HCT116 (cell line): ENCODE measurements around the gene VPS33A. TPM values are rescaled to one million over a fixed set of nuclear protein-coding genes. Genes with fewer than 3 reads are reported as not detected.

ENCODE experiments used
- ATAC-seq: fragments of 200-7000 bp; cut with Tn5 transposase; 2 replicates; pipeline ENCODE4 v1.9.1; 2020; ENCODE audit warnings: mild to moderate bottlenecking, moderate library complexity
- BruUV-seq: library from RNA; stranded (reverse); fragments of 400-500 nt; replicated peaks from 2 replicates; lab custom pipeline; 2021; lab: Mats Ljungman, UMichigan
- CTCF ChIA-PET: fragments of 300-600 bp; sonication (Branson Sonifier 250); formaldehyde crosslinking; loops from one replicate; lab custom pipeline; 2021; ENCODE audit warnings: antibody characterized with exemption; lab: Charles Lee
- POLR2A ChIA-PET: fragments of 300-600, 350-600 bp; sonication (Branson Sonifier 250); formaldehyde crosslinking; loops from one replicate; lab custom pipeline; 2021; ENCODE audit warnings: antibody characterized with exemption; lab: Charles Lee
- RAD21 ChIA-PET, 2 experiments: fragments of 300-600 bp; sonication (Branson Sonifier 250); formaldehyde crosslinking; loops; one replicate each; lab custom pipeline; 2023; ENCODE audit warnings: low total read pairs in 2 of 2; ENCODE audit not compliant: uncharacterized antibody in 2 of 2, unreplicated experiment in 2 of 2, low non-redundant PET in 1 of 2; lab: Charles Lee
- DNase-seq: peaks from one replicate; pipeline ENCODE4 v3.0.0-alpha.2; 2010; ENCODE audit warnings: low read depth, low spot score
- H2AFZ ChIP-seq: fragments of 200-600 bp; shearing (Covaris generic), sonication (generic); 2 replicates; pipeline ENCODE4 v1.6.1; 2017; ENCODE audit warnings: low read depth, mixed run types, mixed read lengths, antibody characterized with exemption, low read length; ENCODE audit not compliant: poor library complexity, severe bottlenecking
- H3K27ac ChIP-seq: 2 replicates; pipeline ENCODE4 v1.5.1; 2012; ENCODE audit warnings: low read depth, low read length
- H3K27me3 ChIP-seq: fragments of 200-600 bp; sonication (generic); 2 replicates; pipeline ENCODE4 v1.6.1; 2016; ENCODE audit warnings: mixed run types, low read length, mixed read lengths; ENCODE audit not compliant: insufficient read depth
- H3K36me3 ChIP-seq, 2 experiments: fragments of 200-500 bp in 1 of 2; fragments of 200-600 bp in 1 of 2; sonication (Bioruptor generic) in 1 of 2; sonication (generic) in 1 of 2; 2 replicates each; pipeline versions ENCODE4 v1.5.1 to v1.6.1; 2014 to 2016; ENCODE audit warnings: low read length in 2 of 2, inconsistent platforms in 1 of 2, mixed read lengths in 1 of 2, mixed run types in 1 of 2; ENCODE audit not compliant: insufficient read depth in 2 of 2, control insufficient read depth in 1 of 2
- H3K4me1 ChIP-seq, 2 experiments: fragments of 200-600 bp in 1 of 2; sonication (generic) in 1 of 2; 2 replicates each; pipeline versions ENCODE4 v1.5.1 to v1.6.1; 2012 to 2017; ENCODE audit warnings: low read length in 2 of 2, inconsistent platforms in 1 of 2, mild to moderate bottlenecking in 1 of 2, mixed read lengths in 1 of 2, mixed run types in 1 of 2, moderate library complexity in 1 of 2; ENCODE audit not compliant: insufficient read depth in 2 of 2, control insufficient read depth in 1 of 2
- H3K4me2 ChIP-seq: fragments of 200-600 bp; sonication (generic); 2 replicates; pipeline ENCODE4 v1.6.1; 2017; ENCODE audit warnings: mixed run types, low read length, mixed read lengths
- H3K4me3 ChIP-seq, 2 experiments: fragments of 200-600 bp in 1 of 2; sonication (generic) in 1 of 2; replicated peaks in 1 of 2; 2 replicates each; pipeline ENCODE4 v1.5.1; 2011 to 2016; ENCODE audit warnings: low read length in 2 of 2, control low read depth in 1 of 2, low read depth in 1 of 2, mild to moderate bottlenecking in 1 of 2, mixed read lengths in 1 of 2, mixed run types in 1 of 2
- H3K79me2 ChIP-seq: fragments of 200-600 bp; sonication (generic); 2 replicates; pipeline ENCODE4 v1.6.1; 2017; ENCODE audit warnings: mild to moderate bottlenecking, mixed run types, low read length, moderate library complexity, mixed read lengths; ENCODE audit not compliant: insufficient read depth
- H3K9ac ChIP-seq: fragments of 200-600 bp; sonication (generic); 2 replicates; pipeline ENCODE4 v1.6.1; 2016; ENCODE audit warnings: low read length, mixed read lengths
- H3K9me2 ChIP-seq: fragments of 200-600 bp; sonication (generic), shearing (Covaris generic); 2 replicates; pipeline ENCODE4 v1.6.1; 2017; ENCODE audit warnings: mixed run types, mild to moderate bottlenecking, moderate library complexity; ENCODE audit not compliant: insufficient read depth
- H3K9me3 ChIP-seq, 2 experiments: fragments of 200-500 bp in 1 of 2; fragments of 200-600 bp in 1 of 2; sonication (Bioruptor generic) in 1 of 2; sonication (generic) in 1 of 2; 2 replicates each; pipeline ENCODE4 v1.6.1; 2014 to 2017; ENCODE audit warnings: low read length in 2 of 2, mixed read lengths in 2 of 2, inconsistent platforms in 1 of 2, low read depth in 1 of 2, mild to moderate bottlenecking in 1 of 2, mixed run types in 1 of 2, moderate library complexity in 1 of 2; ENCODE audit not compliant: control insufficient read depth in 1 of 2, insufficient read depth in 1 of 2
- H4K20me1 ChIP-seq: fragments of 200-600 bp; sonication (generic), shearing (Covaris generic); 2 replicates; pipeline ENCODE4 v1.6.1; 2017; ENCODE audit warnings: mixed run types, mild to moderate bottlenecking, moderate library complexity; ENCODE audit not compliant: insufficient read depth
- CBX3 ChIP-seq: IDR thresholded peaks from 2 replicates; pipeline ENCODE4 v1.6.1; 2012; ENCODE audit warnings: low read depth
- EGR1 ChIP-seq: IDR thresholded peaks from 2 replicates; pipeline ENCODE4 v1.6.1; 2012; ENCODE audit warnings: low read depth
- FOSL1 ChIP-seq: IDR thresholded peaks from 2 replicates; pipeline ENCODE4 v1.6.1; 2012; ENCODE audit warnings: low read depth
- SRF ChIP-seq: IDR thresholded peaks from 2 replicates; pipeline ENCODE4 v1.6.1; 2012; ENCODE audit warnings: low read depth
- intact Hi-C: fragments of 100-400 bp; cut with micrococcal nuclease; formaldehyde crosslinking; loops from 2 replicates; pipeline ENCODE4 v1.10.0; 2022
- total RNA-seq: library from RNA; stranded (reverse); gene quantifications from one replicate; pipeline ENCODE4 v1.2.1, GENCODE V29; 2021; ENCODE audit not compliant: unreplicated experiment
- TF ChIP-seq, protein P1 (sequence below): IDR thresholded peaks from 2 replicates; pipeline ENCODE4 v1.6.1; 2012; ENCODE audit warnings: low read depth
- TF ChIP-seq, protein P2 (sequence below): IDR thresholded peaks from 2 replicates; pipeline ENCODE4 v1.6.1; 2012

The VPS33A gene
- total RNA-seq, 1 experiment from 2014 or later, result 19.4 TPM

DNA sequence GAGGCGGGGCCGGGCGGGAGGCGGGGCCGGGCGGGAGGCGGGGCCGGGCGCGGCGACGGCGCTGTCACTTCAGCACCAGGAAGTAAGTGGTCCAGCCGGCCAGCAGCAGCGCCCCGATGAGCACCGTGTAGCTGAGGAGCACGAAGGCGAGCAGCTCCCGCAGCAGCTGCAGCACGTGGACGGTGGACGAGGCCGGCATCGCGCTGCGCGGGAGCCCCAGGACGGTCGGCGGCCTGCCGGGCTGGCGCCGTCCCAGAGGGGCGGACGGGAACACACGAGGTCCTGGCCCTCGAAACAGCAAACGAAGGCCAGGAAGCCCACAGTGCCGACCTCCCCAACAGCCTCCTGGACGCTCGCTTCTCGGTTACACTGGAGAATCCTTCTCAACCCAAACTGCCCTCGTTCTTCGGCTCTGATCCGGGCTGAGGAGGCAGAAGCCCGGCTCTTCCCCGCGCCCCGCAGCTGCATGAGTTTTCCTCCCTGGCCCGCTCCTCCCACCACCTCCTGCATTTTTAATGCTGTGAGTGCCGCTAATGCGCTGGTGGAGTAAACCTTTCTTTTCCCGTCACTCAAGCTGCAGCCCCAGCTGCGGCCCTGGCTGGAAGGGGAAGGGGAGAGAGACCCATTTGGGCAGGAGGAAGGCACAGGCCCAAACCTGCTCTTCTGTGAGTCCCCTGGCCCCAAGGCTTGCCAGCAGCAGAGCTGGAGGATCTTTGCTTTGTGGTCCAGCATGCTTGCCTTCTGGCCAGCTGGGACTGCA lies 39.7 kb downstream of the VPS33A start:
- POLR2A ChIA-PET, result interaction anchor here (0.6 to 1.5 kb wide), 5 partner anchors 12 to 115 kb away, joined by 3 to 5 read pairs (median 3); partner anchors contain the start of gene B3GNT4
- CTCF ChIA-PET, result no interaction called here

More for the DNA sequence above, 39.7 kb downstream of the VPS33A start:
- Histone ChIP-seq H3K79me2 (peaks cover 41% of the 10 kb centered on the region), H3K9ac (no peak overlapping the region), H3K36me3 (peaks cover 7 to 16% of the 10 kb centered on the region in 2 experiments), H3K9me2 (no peaks in the 10 kb centered on the region), H3K4me3 (peak overlapping the region; percentile 4 to 34; a peak in 2 of 4 replicates), H3K27me3 (no peaks in the 10 kb centered on the region), H3K9me3 (no peaks in the 10 kb centered on the region), H3K4me1 (peaks cover 7 to 21% of the 10 kb centered on the region in 2 experiments), H4K20me1 (no peaks in the 10 kb centered on the region), H3K27ac (no peak overlapping the region; the same call in 1 of the 2 replicates), H2AFZ (no peak overlapping the region), H3K4me2 (peak overlapping the region; percentile 62)
- ATAC-seq, result no peak
- no TSS peak for BruUV-seq
- DNase-seq, result no peak
- RAD21 ChIA-PET, result interaction anchor here in 1 of 2 experiments (0.6 kb wide), 2 partner anchors 14 to 740 kb away, joined by 3 read pairs; partner anchors contain the start of gene ABCB9
- intact Hi-C loops, result loop anchor here (1.0 kb wide), 2 partner anchors 40 to 301 kb away; partner anchors contain the start of genes KNTC1 and VPS33A
- TF ChIP-seq EGR1, result no peak
- TF ChIP-seq, protein P1, sequence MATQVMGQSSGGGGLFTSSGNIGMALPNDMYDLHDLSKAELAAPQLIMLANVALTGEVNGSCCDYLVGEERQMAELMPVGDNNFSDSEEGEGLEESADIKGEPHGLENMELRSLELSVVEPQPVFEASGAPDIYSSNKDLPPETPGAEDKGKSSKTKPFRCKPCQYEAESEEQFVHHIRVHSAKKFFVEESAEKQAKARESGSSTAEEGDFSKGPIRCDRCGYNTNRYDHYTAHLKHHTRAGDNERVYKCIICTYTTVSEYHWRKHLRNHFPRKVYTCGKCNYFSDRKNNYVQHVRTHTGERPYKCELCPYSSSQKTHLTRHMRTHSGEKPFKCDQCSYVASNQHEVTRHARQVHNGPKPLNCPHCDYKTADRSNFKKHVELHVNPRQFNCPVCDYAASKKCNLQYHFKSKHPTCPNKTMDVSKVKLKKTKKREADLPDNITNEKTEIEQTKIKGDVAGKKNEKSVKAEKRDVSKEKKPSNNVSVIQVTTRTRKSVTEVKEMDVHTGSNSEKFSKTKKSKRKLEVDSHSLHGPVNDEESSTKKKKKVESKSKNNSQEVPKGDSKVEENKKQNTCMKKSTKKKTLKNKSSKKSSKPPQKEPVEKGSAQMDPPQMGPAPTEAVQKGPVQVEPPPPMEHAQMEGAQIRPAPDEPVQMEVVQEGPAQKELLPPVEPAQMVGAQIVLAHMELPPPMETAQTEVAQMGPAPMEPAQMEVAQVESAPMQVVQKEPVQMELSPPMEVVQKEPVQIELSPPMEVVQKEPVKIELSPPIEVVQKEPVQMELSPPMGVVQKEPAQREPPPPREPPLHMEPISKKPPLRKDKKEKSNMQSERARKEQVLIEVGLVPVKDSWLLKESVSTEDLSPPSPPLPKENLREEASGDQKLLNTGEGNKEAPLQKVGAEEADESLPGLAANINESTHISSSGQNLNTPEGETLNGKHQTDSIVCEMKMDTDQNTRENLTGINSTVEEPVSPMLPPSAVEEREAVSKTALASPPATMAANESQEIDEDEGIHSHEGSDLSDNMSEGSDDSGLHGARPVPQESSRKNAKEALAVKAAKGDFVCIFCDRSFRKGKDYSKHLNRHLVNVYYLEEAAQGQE, result peak; percentile 69
- no peak for TF ChIP-seq FOSL1
- no peak for TF ChIP-seq SRF
- TF ChIP-seq CBX3, result no peak; the same call in 1 of the 2 replicates
- TF ChIP-seq, protein P2, sequence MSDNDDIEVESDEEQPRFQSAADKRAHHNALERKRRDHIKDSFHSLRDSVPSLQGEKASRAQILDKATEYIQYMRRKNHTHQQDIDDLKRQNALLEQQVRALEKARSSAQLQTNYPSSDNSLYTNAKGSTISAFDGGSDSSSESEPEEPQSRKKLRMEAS, result peak; percentile 83
